RWPE1 (cell line): ENCODE results near the gene FAM151A.

Experiments
- CTCF ChIA-PET: fragments of 350-600 bp; sonication (Branson Sonifier 250); formaldehyde crosslinking; extraction: SDS; loops from one replicate; lab custom pipeline; 2021; lab: Yijun Ruan, JAX
- POLR2A ChIA-PET: fragments of 400-600 bp; formaldehyde crosslinking; extraction: SDS; loops from one replicate; lab custom pipeline; 2020; ENCODE audit warnings: antibody characterized with exemption; ENCODE audit not compliant: low non-redundant PET; lab: Yijun Ruan, JAX
- DNase-seq: peaks from one replicate; pipeline ENCODE4 v3.0.0; 2012; ENCODE audit warnings: low spot score
- H3K27ac ChIP-seq: fragments of 450-650 bp; 2 replicates; pipeline ENCODE4 v1.5.1; 2017
- TF ChIP-seq, protein P1 (sequence below): fragments of 450-650 bp; conservative IDR thresholded peaks from 2 replicates; pipeline ENCODE4 v1.5.1; 2017; ENCODE audit warnings: low read depth, mild to moderate bottlenecking

FAM151A gene

DNA sequence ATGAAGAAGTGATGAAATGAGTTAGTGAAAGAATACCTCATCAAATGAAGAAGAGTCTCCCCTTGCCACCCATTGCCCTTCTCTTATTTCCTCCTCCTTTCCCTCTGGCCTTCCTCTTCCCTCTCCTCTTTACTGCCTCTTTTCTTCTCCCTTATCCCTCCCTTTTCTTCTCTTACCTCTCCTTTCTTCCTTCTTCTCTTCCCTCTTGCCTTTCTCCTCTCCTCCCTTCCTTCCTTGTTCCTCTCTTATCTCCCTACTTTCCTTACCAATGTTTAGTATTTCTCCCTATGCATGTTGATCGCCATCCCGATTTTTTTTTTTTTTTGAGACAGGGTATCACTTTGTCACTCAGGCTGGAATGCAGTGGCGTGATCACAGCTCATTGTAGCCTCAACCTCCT lies 27.1 kb upstream of the FAM151A start:
- DNase-seq: no peak
- CTCF ChIA-PET: no interaction called here
- H3K27ac ChIP-seq: no peak overlapping the region
- POLR2A ChIA-PET: no interaction called here
- TF ChIP-seq, protein P1, sequence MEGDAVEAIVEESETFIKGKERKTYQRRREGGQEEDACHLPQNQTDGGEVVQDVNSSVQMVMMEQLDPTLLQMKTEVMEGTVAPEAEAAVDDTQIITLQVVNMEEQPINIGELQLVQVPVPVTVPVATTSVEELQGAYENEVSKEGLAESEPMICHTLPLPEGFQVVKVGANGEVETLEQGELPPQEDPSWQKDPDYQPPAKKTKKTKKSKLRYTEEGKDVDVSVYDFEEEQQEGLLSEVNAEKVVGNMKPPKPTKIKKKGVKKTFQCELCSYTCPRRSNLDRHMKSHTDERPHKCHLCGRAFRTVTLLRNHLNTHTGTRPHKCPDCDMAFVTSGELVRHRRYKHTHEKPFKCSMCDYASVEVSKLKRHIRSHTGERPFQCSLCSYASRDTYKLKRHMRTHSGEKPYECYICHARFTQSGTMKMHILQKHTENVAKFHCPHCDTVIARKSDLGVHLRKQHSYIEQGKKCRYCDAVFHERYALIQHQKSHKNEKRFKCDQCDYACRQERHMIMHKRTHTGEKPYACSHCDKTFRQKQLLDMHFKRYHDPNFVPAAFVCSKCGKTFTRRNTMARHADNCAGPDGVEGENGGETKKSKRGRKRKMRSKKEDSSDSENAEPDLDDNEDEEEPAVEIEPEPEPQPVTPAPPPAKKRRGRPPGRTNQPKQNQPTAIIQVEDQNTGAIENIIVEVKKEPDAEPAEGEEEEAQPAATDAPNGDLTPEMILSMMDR: no peak

DNA sequence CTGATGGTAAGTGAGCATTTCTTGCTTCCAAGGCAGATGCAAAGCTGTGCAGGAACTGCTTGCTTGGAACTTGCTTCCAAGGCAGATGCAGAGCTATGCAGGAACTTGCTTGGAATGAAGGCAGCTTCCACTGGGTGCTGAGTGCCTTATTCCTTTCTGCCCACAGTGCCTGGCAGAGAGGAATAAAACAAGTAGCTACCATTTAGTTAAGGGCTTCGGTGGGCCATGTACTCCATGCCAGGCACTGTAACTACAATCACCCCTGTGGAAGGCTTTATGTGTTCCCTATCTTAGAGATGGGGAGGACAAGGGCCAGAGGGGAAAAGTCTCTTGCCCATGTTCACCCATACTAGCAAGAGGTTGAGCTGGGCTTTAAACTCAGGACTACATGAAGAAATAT lies 26.6 kb upstream of the FAM151A start:
- POLR2A ChIA-PET: no interaction called here

DNA sequence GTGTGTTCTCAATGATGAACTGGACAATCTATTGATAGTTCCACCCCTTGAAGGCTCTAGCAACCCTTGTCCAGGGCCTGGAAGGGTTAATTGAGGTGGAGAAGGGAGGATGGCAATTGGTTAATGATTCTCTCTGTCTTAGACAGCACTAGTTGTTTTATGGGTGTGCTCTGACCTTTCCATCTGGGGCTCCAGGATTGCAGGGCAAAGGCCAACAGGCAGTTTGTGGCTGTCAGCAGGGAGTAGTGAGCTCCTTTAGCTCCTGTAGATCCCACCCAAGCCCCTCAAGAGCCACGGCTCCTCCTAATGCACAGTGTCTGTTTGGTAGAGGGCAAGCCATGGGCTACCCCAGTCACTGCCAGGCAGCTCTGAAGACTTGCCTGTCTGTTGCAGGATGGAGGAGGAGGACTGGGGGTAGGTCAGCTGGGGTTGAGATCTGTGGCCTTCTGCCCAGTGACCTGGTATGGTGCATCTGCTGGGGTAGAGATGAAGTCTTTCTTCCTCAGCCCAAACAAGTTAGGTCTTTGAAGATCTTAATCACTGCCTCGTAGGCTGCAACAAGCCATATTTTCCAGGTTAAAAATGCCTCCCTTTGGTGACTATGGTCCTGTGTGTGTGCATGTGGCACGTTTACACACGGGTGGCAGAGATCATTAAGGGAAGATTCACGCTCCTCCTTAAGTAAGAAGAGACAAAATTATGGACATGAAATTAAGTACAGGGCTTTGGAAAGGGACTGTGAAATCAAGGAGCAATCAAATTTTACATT lies 26.0 kb upstream of the FAM151A start:
- ChIA-PET POLR2A (no interaction called here), CTCF (no interaction called here)
- no peak overlapping the region for H3K27ac ChIP-seq
- TF ChIP-seq, protein P1: no peak
- DNase-seq: no peak

More for the DNA sequence above, 26.6 kb upstream of the FAM151A start:
- H3K27ac ChIP-seq: no peak overlapping the region
- CTCF ChIA-PET: no interaction called here
- no peak for DNase-seq
- TF ChIP-seq, protein P1: no peak

DNA sequence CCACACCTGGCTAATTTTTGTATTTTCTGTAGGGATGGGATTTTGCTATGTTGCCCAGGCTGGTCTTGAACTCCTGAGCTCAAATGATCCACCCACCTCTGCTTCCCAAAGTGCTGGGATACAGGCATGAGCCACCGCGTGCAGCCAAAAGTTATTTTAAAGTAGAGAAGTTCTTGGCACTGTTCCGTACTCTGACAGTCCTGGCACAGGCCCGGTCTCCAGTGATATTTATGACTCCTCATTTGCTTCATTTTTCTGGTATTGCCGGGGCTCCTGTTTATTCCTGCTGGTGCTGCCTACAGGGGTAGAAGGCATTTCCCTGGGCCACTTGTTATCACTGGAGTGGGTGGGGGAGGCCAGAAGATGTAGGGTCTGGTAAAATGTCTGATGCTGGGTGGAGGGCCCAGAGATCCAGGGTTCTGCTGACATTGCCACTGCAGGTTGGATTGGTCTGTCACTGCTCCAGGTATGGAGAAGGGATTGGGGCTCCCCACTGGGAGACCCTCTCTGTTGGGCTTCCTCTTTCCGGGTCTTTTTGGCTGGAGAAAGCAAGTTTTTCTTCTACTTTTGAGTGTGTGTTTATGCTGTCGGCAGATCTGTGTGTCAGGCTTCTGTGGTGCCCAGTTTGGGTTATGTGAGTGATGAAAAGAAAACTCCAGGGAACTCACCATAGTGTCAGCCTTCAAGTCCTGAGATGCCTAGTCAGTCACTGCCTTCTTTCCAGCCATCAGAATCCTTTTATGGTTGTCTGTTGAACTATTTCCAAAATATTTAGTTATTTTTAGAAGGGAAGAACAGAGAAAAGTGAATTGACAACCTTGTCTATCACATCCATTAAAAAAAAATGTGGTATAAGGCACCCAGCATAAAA lies 22.7 kb upstream of the FAM151A start:
- TF ChIP-seq, protein P1: no peak
- ChIA-PET POLR2A (no interaction called here), CTCF (no interaction called here)
- no peak for DNase-seq
- no peak overlapping the region for H3K27ac ChIP-seq

DNA sequence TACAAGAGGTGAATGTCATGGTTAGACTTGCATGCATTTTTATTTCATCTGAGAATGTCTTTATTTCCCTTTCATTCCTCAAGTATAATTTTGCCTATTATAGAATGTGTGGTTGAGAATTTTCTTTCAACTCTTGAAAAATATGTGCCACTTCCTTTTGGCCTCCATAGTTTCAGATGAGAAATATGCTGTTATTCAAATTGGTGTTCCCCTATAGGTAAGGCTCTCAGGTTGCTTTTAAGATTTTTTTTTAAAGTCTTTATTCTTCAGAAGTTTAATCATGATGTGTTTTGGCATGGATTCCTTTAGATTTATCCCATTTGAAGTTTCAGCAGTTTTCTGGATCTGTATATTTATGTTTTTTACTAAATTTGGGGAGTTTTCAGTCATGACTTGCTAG lies 20.4 kb upstream of the FAM151A start:
- CTCF ChIA-PET: interaction anchor here (0.5 kb wide), 1 partner anchor 668 kb away, joined by 3 read pairs; no protein-coding TSS in a partner anchor
- no peak for DNase-seq
- POLR2A ChIA-PET: no interaction called here
- no peak overlapping the region for H3K27ac ChIP-seq
- TF ChIP-seq, protein P1: no peak
